Ovary (tissue), 3 donors: Measurements from ENCODE around the gene PLEKHA7.

Source experiments
- POLR2A ChIP-seq: fragments of 450-650 bp; IDR thresholded peaks from one replicate; pipeline ENCODE4 v1.6.1; 2017; ENCODE audit warnings: antibody characterized with exemption, mild to moderate bottlenecking, moderate library complexity
- TF ChIP-seq, protein P1 (sequence below), 3 donors: fragments of 450-650 bp in 2 of 3; fragments of 200-600 bp in 1 of 3; IDR thresholded peaks; one replicate each; pipeline versions ENCODE4 v1.5.1 to v1.8.0; 2016 to 2022; ENCODE audit warnings: antibody characterized with exemption in 3 of 3, mild to moderate bottlenecking in 1 of 3
- donor health status: DM: no; HTN: no; CAD: no.

DNA sequence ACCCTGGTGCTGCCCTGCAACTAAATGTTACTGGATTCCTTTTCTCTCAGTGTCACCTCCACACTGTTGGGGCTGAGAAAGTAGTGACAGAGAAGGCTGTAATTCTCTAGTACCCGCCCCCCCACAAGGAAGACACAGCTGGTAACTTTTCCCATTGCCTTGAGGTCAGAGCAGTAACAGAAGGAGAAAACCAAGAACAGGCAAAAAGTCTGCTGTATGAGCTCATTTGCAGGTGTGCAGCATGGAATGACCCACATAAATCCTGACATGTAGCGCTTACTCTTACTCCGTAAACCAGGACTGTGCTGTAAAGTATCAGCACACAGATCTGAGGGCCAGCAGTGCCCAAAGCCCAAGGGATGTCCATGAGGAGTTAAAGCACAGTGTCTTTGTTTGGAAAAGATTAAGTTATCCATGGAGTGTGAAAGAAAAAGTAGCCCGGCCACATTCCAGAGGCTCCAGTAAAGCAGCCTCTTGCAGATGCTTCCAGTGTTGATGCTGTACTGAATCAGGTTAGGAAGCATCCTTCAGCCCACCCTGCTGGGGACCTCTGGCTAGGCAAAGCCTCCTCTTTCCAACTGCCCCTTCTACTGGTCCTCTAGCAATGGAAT is 120.7 kb downstream of the PLEKHA7 start:
- no peak for TF ChIP-seq POLR2A
- TF ChIP-seq, protein P1, sequence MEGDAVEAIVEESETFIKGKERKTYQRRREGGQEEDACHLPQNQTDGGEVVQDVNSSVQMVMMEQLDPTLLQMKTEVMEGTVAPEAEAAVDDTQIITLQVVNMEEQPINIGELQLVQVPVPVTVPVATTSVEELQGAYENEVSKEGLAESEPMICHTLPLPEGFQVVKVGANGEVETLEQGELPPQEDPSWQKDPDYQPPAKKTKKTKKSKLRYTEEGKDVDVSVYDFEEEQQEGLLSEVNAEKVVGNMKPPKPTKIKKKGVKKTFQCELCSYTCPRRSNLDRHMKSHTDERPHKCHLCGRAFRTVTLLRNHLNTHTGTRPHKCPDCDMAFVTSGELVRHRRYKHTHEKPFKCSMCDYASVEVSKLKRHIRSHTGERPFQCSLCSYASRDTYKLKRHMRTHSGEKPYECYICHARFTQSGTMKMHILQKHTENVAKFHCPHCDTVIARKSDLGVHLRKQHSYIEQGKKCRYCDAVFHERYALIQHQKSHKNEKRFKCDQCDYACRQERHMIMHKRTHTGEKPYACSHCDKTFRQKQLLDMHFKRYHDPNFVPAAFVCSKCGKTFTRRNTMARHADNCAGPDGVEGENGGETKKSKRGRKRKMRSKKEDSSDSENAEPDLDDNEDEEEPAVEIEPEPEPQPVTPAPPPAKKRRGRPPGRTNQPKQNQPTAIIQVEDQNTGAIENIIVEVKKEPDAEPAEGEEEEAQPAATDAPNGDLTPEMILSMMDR (IDR thresholded peaks at IDR 0.05), result no peak
